H9 (cell line): ENCODE measurements around the gene TOPORS. TPM values are rescaled to one million over a fixed set of nuclear protein-coding genes. Genes with fewer than 3 reads are reported as not detected.

Experiments
- DNase-seq: peaks from one replicate; pipeline ENCODE4 v3.0.0-alpha.2; 2017
- H2AFZ ChIP-seq: one replicate; pipeline ENCODE4 v1.6.1; 2013; ENCODE audit warnings: mild to moderate bottlenecking, low read length, control low read depth, moderate library complexity
- H2AK5ac ChIP-seq: 2 replicates; pipeline ENCODE4 v1.6.1; 2013; ENCODE audit warnings: low read length, control low read depth, mixed read lengths; ENCODE audit not compliant: insufficient read length
- H2BK120ac ChIP-seq: one replicate; pipeline ENCODE4 v1.6.1; 2013; ENCODE audit warnings: low read depth, mild to moderate bottlenecking, low read length, control low read depth, inconsistent platforms; ENCODE audit not compliant: poor library complexity, severe bottlenecking
- H2BK12ac ChIP-seq: 2 replicates; pipeline ENCODE4 v1.6.1; 2013; ENCODE audit warnings: low read length, control low read depth, mixed read lengths, low read depth; ENCODE audit not compliant: insufficient read length
- H2BK15ac ChIP-seq: 2 replicates; pipeline ENCODE4 v1.6.1; 2013; ENCODE audit warnings: low read depth, low read length, control low read depth
- H2BK20ac ChIP-seq: one replicate; pipeline ENCODE4 v1.6.1; 2013; ENCODE audit warnings: low read depth, mild to moderate bottlenecking, low read length, control low read depth, inconsistent platforms; ENCODE audit not compliant: poor library complexity, severe bottlenecking
- H2BK5ac ChIP-seq: 2 replicates; pipeline ENCODE4 v1.6.1; 2013; ENCODE audit warnings: low read length, control low read depth, mixed read lengths; ENCODE audit not compliant: insufficient read length
- H3K14ac ChIP-seq: 2 replicates; pipeline ENCODE4 v1.6.1; 2013; ENCODE audit warnings: low read length, control low read depth; ENCODE audit not compliant: insufficient read depth
- H3K18ac ChIP-seq: 2 replicates; pipeline ENCODE4 v1.6.1; 2013; ENCODE audit warnings: low read depth, mild to moderate bottlenecking, mixed read lengths, low read length, control low read depth; ENCODE audit not compliant: insufficient read length
- H3K23ac ChIP-seq: 2 replicates; pipeline ENCODE4 v1.6.1; 2013; ENCODE audit warnings: low read length, control low read depth, mixed read lengths, low read depth; ENCODE audit not compliant: insufficient read length
- H3K23me2 ChIP-seq: 2 replicates; pipeline ENCODE4 v1.6.1; 2013; ENCODE audit warnings: low read depth, mild to moderate bottlenecking, mixed read lengths, low read length, control low read depth; ENCODE audit not compliant: insufficient read length, poor library complexity, severe bottlenecking
- H3K27ac ChIP-seq: 2 replicates; pipeline ENCODE4 v1.5.1; 2013; ENCODE audit warnings: low read length, control low read depth, mixed read lengths, low read depth; ENCODE audit not compliant: insufficient read length
- H3K27me3 ChIP-seq: 2 replicates; pipeline ENCODE4 v1.6.1; 2013; ENCODE audit warnings: low read length, control low read depth, inconsistent platforms; ENCODE audit not compliant: insufficient read depth
- H3K4ac ChIP-seq: 2 replicates; pipeline ENCODE4 v1.6.1; 2013; ENCODE audit warnings: low read depth, mild to moderate bottlenecking, control low read depth, inconsistent platforms, low read length, moderate library complexity
- H3K4me1 ChIP-seq: 2 replicates; pipeline ENCODE4 v1.6.1; 2013; ENCODE audit warnings: low read length, control low read depth, inconsistent platforms; ENCODE audit not compliant: insufficient read depth
- H3K4me2 ChIP-seq: 2 replicates; pipeline ENCODE4 v1.6.1; 2013; ENCODE audit warnings: low read length, control low read depth, mixed read lengths; ENCODE audit not compliant: insufficient read length, insufficient read depth
- H3K56ac ChIP-seq: 2 replicates; pipeline ENCODE4 v1.6.1; 2013; ENCODE audit warnings: low read depth, mild to moderate bottlenecking, mixed read lengths, low read length, control low read depth; ENCODE audit not compliant: insufficient read length
- H3K79me1 ChIP-seq: 2 replicates; pipeline ENCODE4 v1.6.1; 2013; ENCODE audit warnings: low read depth, mild to moderate bottlenecking, moderate library complexity, low read length, control low read depth, inconsistent platforms; ENCODE audit not compliant: insufficient read depth, poor library complexity, severe bottlenecking
- H3K79me2 ChIP-seq: 2 replicates; pipeline ENCODE4 v1.6.1; 2013; ENCODE audit warnings: low read length, control low read depth, inconsistent platforms; ENCODE audit not compliant: insufficient read depth
- H3K9ac ChIP-seq: 2 replicates; pipeline ENCODE4 v1.6.1; 2013; ENCODE audit warnings: low read length, control low read depth, mixed read lengths; ENCODE audit not compliant: insufficient read length; ENCODE audit errors: extremely low read depth
- H3K9me3 ChIP-seq: one replicate; pipeline ENCODE4 v1.6.1; 2013; ENCODE audit warnings: low read depth, low read length, inconsistent platforms; ENCODE audit not compliant: control insufficient read depth
- H3T11ph ChIP-seq: one replicate; pipeline ENCODE4 v1.6.1; 2013; ENCODE audit warnings: mild to moderate bottlenecking, low read length, control low read depth, inconsistent platforms
- H4K20me1 ChIP-seq: one replicate; pipeline ENCODE4 v1.6.1; 2013; ENCODE audit not compliant: control insufficient read depth, insufficient read length, insufficient read depth
- H4K5ac ChIP-seq: 2 replicates; pipeline ENCODE4 v1.6.1; 2013; ENCODE audit warnings: low read depth, mild to moderate bottlenecking, mixed read lengths, low read length, control low read depth; ENCODE audit not compliant: insufficient read length
- H4K8ac ChIP-seq: replicated peaks from 2 replicates; pipeline ENCODE4 v1.6.1; 2013; ENCODE audit warnings: low read length, control low read depth, mixed read lengths, low read depth; ENCODE audit not compliant: insufficient read length
- H4K91ac ChIP-seq: 2 replicates; pipeline ENCODE4 v1.6.1; 2013; ENCODE audit warnings: low read depth, mild to moderate bottlenecking, moderate library complexity, mixed read lengths, low read length, control low read depth; ENCODE audit not compliant: insufficient read length
- H3K27ac Mint-ChIP-seq, 3 experiments: 2 replicates in 2 of 3; 3 replicates in 1 of 3; pipeline ENCODE4 v1.8.0; 2020 to 2021; ENCODE audit warnings: mixed read lengths in 3 of 3, mild to moderate bottlenecking in 1 of 3, moderate library complexity in 1 of 3
- H3K27me3 Mint-ChIP-seq: 2 replicates; pipeline ENCODE4 v1.8.0; 2021; ENCODE audit warnings: low read depth, mild to moderate bottlenecking, moderate library complexity, mixed read lengths
- H3K36me3 Mint-ChIP-seq, 3 experiments: 2 replicates in 2 of 3; 3 replicates in 1 of 3; pipeline ENCODE4 v1.8.0; 2020 to 2021; ENCODE audit warnings: low read depth in 3 of 3, mixed read lengths in 3 of 3; ENCODE audit not compliant: insufficient read depth in 1 of 3
- H3K4me1 Mint-ChIP-seq, 2 experiments: 2 replicates each; pipeline ENCODE4 v1.8.0; 2020; ENCODE audit warnings: mixed read lengths in 2 of 2
- H3K4me3 Mint-ChIP-seq, 2 experiments: 2 replicates in 1 of 2; 3 replicates in 1 of 2; pipeline ENCODE4 v1.8.0; 2020 to 2021; ENCODE audit warnings: mild to moderate bottlenecking in 2 of 2, mixed read lengths in 2 of 2, moderate library complexity in 1 of 2
- H3K9me3 Mint-ChIP-seq, 2 experiments: 2 replicates in 1 of 2; 3 replicates in 1 of 2; pipeline ENCODE4 v1.8.0; 2020; ENCODE audit warnings: mild to moderate bottlenecking in 2 of 2, mixed read lengths in 2 of 2, moderate library complexity in 1 of 2
- CTCF ChIP-seq: fragments of 200-600 bp; sonication (generic); conservative IDR thresholded peaks from 3 replicates; pipeline ENCODE4 v1.8.0; 2021; ENCODE audit warnings: antibody characterized with exemption, mild to moderate bottlenecking
- WGBS: extraction: QIAGEN DNeasy Blood & Tissue Kit; methylation state at CpG from one replicate; pipeline ENCODE4 v1.1.7; 2013; ENCODE audit warnings: missing lambda C conversion rate, low lambda C conversion rate, mixed read lengths; ENCODE audit not compliant: insufficient read length; ENCODE audit errors: extremely low coverage; 5-methylcytosine and 5-hydroxymethylcytosine counted together
- total RNA-seq: library from RNA; stranded (reverse); gene quantifications from 2 replicates; pipeline ENCODE4 v1.2.1, GENCODE V29; 2021

Gene TOPORS
- total RNA-seq, 1 experiment from 2014 or later = 31.9 TPM

- no peak overlapping the region for H3K27ac ChIP-seq
- no peak overlapping the region for H3K9ac ChIP-seq
- H3K23ac ChIP-seq = no peak overlapping the region
- peaks cover 6% of the 10 kb centered on the region; the same call in 1 of the 2 replicates for H3K79me2 ChIP-seq
- no peaks in the 10 kb centered on the region for H3K23me2 ChIP-seq
- no peak overlapping the region for H4K5ac ChIP-seq
- H3K4me1 ChIP-seq = no peaks in the 10 kb centered on the region
- no peak overlapping the region for H3K27ac Mint-ChIP-seq
- H2AK5ac ChIP-seq = no peak overlapping the region
- H3K4me3 Mint-ChIP-seq = no peak overlapping the region
- no CpG with 5 or more reads among the region's 6 CpGs for WGBS
- no peak overlapping the region for H3K18ac ChIP-seq
- H3K4me1 Mint-ChIP-seq = no peaks in the 10 kb centered on the region
- peaks cover 13% of the 10 kb centered on the region for H3K79me1 ChIP-seq
- no peak overlapping the region for H3T11ph ChIP-seq
- no peak overlapping the region for H2AFZ ChIP-seq
- no peak for DNase-seq
- TF ChIP-seq CTCF = no peak
- H3K9me3 ChIP-seq = no peaks in the 10 kb centered on the region
- H3K9me3 Mint-ChIP-seq = no peaks in the 10 kb centered on the region
- H4K20me1 ChIP-seq = no peaks in the 10 kb centered on the region
- no peak overlapping the region for H3K14ac ChIP-seq
- H2BK5ac ChIP-seq = no peak overlapping the region
- H2BK12ac ChIP-seq = no peak overlapping the region
- H2BK20ac ChIP-seq = no peak overlapping the region
- H3K27me3 Mint-ChIP-seq = no peaks in the 10 kb centered on the region
- H3K56ac ChIP-seq = no peak overlapping the region
- H4K91ac ChIP-seq = no peak overlapping the region
- peaks cover 22 to 39% (median 30%) of the 10 kb centered on the region in 3 experiments; a peak in 6 of 7 replicates for H3K36me3 Mint-ChIP-seq
- no peak overlapping the region for H2BK15ac ChIP-seq
- H2BK120ac ChIP-seq = no peak overlapping the region
- H3K4ac ChIP-seq = no peak overlapping the region
- no peaks in the 10 kb centered on the region for H3K27me3 ChIP-seq
- no peak overlapping the region for H4K8ac ChIP-seq
- H3K4me2 ChIP-seq = no peak overlapping the region
Observed at GRCh38 chr9:32565967-32566366, 13.6 kb upstream of the TOPORS start.
